GM08714 (cell line): ENCODE data around the gene TTC27.

ENCODE experiments used
- H3K4me3 ChIP-seq: fragments of 200-500 bp; sonication (Bioruptor generic); 2 replicates; pipeline ENCODE4 v1.5.1; 2014; ENCODE audit warnings: mild to moderate bottlenecking, low read length, inconsistent platforms
- ZNF274 ChIP-seq: IDR thresholded peaks from 2 replicates; pipeline ENCODE4 v1.6.1; 2012; ENCODE audit warnings: mild to moderate bottlenecking, low read depth, low read length

TTC27 gene

GRCh38 chr2:32699151-32699550, 71.3 kb downstream of the TTC27 start:
- no peak overlapping the region for H3K4me3 ChIP-seq
- TF ChIP-seq ZNF274: no peak

GRCh38 chr2:32701806-32702205, 74.0 kb downstream of the TTC27 start:
- TF ChIP-seq ZNF274: no peak
- no peak overlapping the region for H3K4me3 ChIP-seq

GRCh38 chr2:32702303-32703064, 74.6 kb downstream of the TTC27 start:
- TF ChIP-seq ZNF274: no peak
- no peak overlapping the region for H3K4me3 ChIP-seq

- no peak overlapping the region for H3K4me3 ChIP-seq
- TF ChIP-seq ZNF274: no peak
These were observed 79.1 kb downstream of the TTC27 start for GRCh38 chr2:32706815-32707579.

GRCh38 chr2:32711219-32711618, 83.4 kb downstream of the TTC27 start:
- no peak for TF ChIP-seq ZNF274
- H3K4me3 ChIP-seq: no peak overlapping the region

- no peak for TF ChIP-seq ZNF274
- H3K4me3 ChIP-seq: no peak overlapping the region
These were observed 84.2 kb downstream of the TTC27 start for GRCh38 chr2:32711908-32712501.

GRCh38 chr2:32712870-32713269, 85.0 kb downstream of the TTC27 start:
- H3K4me3 ChIP-seq: no peak overlapping the region
- no peak for TF ChIP-seq ZNF274

GRCh38 chr2:32714521-32714920, 86.7 kb downstream of the TTC27 start:
- no peak for TF ChIP-seq ZNF274
- H3K4me3 ChIP-seq: no peak overlapping the region

- H3K4me3 ChIP-seq: no peak overlapping the region
- TF ChIP-seq ZNF274: no peak
These were observed 87.6 kb downstream of the TTC27 start for GRCh38 chr2:32715391-32715841.

- no peak overlapping the region for H3K4me3 ChIP-seq
- TF ChIP-seq ZNF274: no peak
These were observed 88.1 kb downstream of the TTC27 start for GRCh38 chr2:32715981-32716380.

GRCh38 chr2:32716598-32716997, 88.7 kb downstream of the TTC27 start:
- TF ChIP-seq ZNF274: no peak

GRCh38 chr2:32718752-32719151, 90.9 kb downstream of the TTC27 start:
- no peak overlapping the region for H3K4me3 ChIP-seq
- no peak for TF ChIP-seq ZNF274

More at GRCh38 chr2:32716598-32716997, 88.7 kb downstream of the TTC27 start:
- H3K4me3 ChIP-seq: no peak overlapping the region

- TF ChIP-seq ZNF274: no peak
These were observed 91.6 kb downstream of the TTC27 start for GRCh38 chr2:32719430-32719829.

GRCh38 chr2:32719933-32720716, 92.3 kb downstream of the TTC27 start:
- H3K4me3 ChIP-seq: no peak overlapping the region
- no peak for TF ChIP-seq ZNF274

More at GRCh38 chr2:32719430-32719829, 91.6 kb downstream of the TTC27 start:
- H3K4me3 ChIP-seq: no peak overlapping the region
